HCT116 (cell line): Measurements from ENCODE around the gene ESR1. TPM values are rescaled to one million over a fixed set of nuclear protein-coding genes. Genes with fewer than 3 reads are reported as not detected.

Source experiments
- ATAC-seq: fragments of 200-7000 bp; cut with Tn5 transposase; 2 replicates; pipeline ENCODE4 v1.9.1; 2020; ENCODE audit warnings: mild to moderate bottlenecking, moderate library complexity
- BruUV-seq: library from RNA; stranded (reverse); fragments of 400-500 nt; replicated peaks from 2 replicates; lab custom pipeline; 2021; lab: Mats Ljungman, UMichigan
- CTCF ChIA-PET: fragments of 300-600 bp; sonication (Branson Sonifier 250); formaldehyde crosslinking; loops from one replicate; lab custom pipeline; 2021; ENCODE audit warnings: antibody characterized with exemption; lab: Charles Lee
- POLR2A ChIA-PET: fragments of 300-600, 350-600 bp; sonication (Branson Sonifier 250); formaldehyde crosslinking; loops from one replicate; lab custom pipeline; 2021; ENCODE audit warnings: antibody characterized with exemption; lab: Charles Lee
- RAD21 ChIA-PET, 2 experiments: fragments of 300-600 bp; sonication (Branson Sonifier 250); formaldehyde crosslinking; loops; one replicate each; lab custom pipeline; 2023; ENCODE audit warnings: low total read pairs in 2 of 2; ENCODE audit not compliant: uncharacterized antibody in 2 of 2, unreplicated experiment in 2 of 2, low non-redundant PET in 1 of 2; lab: Charles Lee
- DNase-seq: peaks from one replicate; pipeline ENCODE4 v3.0.0-alpha.2; 2010; ENCODE audit warnings: low read depth, low spot score
- H2AFZ ChIP-seq: fragments of 200-600 bp; shearing (Covaris generic), sonication (generic); 2 replicates; pipeline ENCODE4 v1.6.1; 2017; ENCODE audit warnings: low read depth, mixed run types, mixed read lengths, antibody characterized with exemption, low read length; ENCODE audit not compliant: poor library complexity, severe bottlenecking
- H3K27ac ChIP-seq: 2 replicates; pipeline ENCODE4 v1.5.1; 2012; ENCODE audit warnings: low read depth, low read length
- H3K27me3 ChIP-seq: fragments of 200-600 bp; sonication (generic); 2 replicates; pipeline ENCODE4 v1.6.1; 2016; ENCODE audit warnings: mixed run types, low read length, mixed read lengths; ENCODE audit not compliant: insufficient read depth
- H3K36me3 ChIP-seq, 2 experiments: fragments of 200-500 bp in 1 of 2; fragments of 200-600 bp in 1 of 2; sonication (Bioruptor generic) in 1 of 2; sonication (generic) in 1 of 2; 2 replicates each; pipeline versions ENCODE4 v1.5.1 to v1.6.1; 2014 to 2016; ENCODE audit warnings: low read length in 2 of 2, inconsistent platforms in 1 of 2, mixed read lengths in 1 of 2, mixed run types in 1 of 2; ENCODE audit not compliant: insufficient read depth in 2 of 2, control insufficient read depth in 1 of 2
- H3K4me1 ChIP-seq, 2 experiments: fragments of 200-600 bp in 1 of 2; sonication (generic) in 1 of 2; 2 replicates each; pipeline versions ENCODE4 v1.5.1 to v1.6.1; 2012 to 2017; ENCODE audit warnings: low read length in 2 of 2, inconsistent platforms in 1 of 2, mild to moderate bottlenecking in 1 of 2, mixed read lengths in 1 of 2, mixed run types in 1 of 2, moderate library complexity in 1 of 2; ENCODE audit not compliant: insufficient read depth in 2 of 2, control insufficient read depth in 1 of 2
- H3K4me2 ChIP-seq: fragments of 200-600 bp; sonication (generic); 2 replicates; pipeline ENCODE4 v1.6.1; 2017; ENCODE audit warnings: mixed run types, low read length, mixed read lengths
- H3K4me3 ChIP-seq, 2 experiments: fragments of 200-600 bp in 1 of 2; sonication (generic) in 1 of 2; replicated peaks in 1 of 2; 2 replicates each; pipeline ENCODE4 v1.5.1; 2011 to 2016; ENCODE audit warnings: low read length in 2 of 2, control low read depth in 1 of 2, low read depth in 1 of 2, mild to moderate bottlenecking in 1 of 2, mixed read lengths in 1 of 2, mixed run types in 1 of 2
- H3K79me2 ChIP-seq: fragments of 200-600 bp; sonication (generic); 2 replicates; pipeline ENCODE4 v1.6.1; 2017; ENCODE audit warnings: mild to moderate bottlenecking, mixed run types, low read length, moderate library complexity, mixed read lengths; ENCODE audit not compliant: insufficient read depth
- H3K9ac ChIP-seq: fragments of 200-600 bp; sonication (generic); 2 replicates; pipeline ENCODE4 v1.6.1; 2016; ENCODE audit warnings: low read length, mixed read lengths
- H3K9me2 ChIP-seq: fragments of 200-600 bp; sonication (generic), shearing (Covaris generic); 2 replicates; pipeline ENCODE4 v1.6.1; 2017; ENCODE audit warnings: mixed run types, mild to moderate bottlenecking, moderate library complexity; ENCODE audit not compliant: insufficient read depth
- H3K9me3 ChIP-seq, 2 experiments: fragments of 200-500 bp in 1 of 2; fragments of 200-600 bp in 1 of 2; sonication (Bioruptor generic) in 1 of 2; sonication (generic) in 1 of 2; 2 replicates each; pipeline ENCODE4 v1.6.1; 2014 to 2017; ENCODE audit warnings: low read length in 2 of 2, mixed read lengths in 2 of 2, inconsistent platforms in 1 of 2, low read depth in 1 of 2, mild to moderate bottlenecking in 1 of 2, mixed run types in 1 of 2, moderate library complexity in 1 of 2; ENCODE audit not compliant: control insufficient read depth in 1 of 2, insufficient read depth in 1 of 2
- H4K20me1 ChIP-seq: fragments of 200-600 bp; sonication (generic), shearing (Covaris generic); 2 replicates; pipeline ENCODE4 v1.6.1; 2017; ENCODE audit warnings: mixed run types, mild to moderate bottlenecking, moderate library complexity; ENCODE audit not compliant: insufficient read depth
- CBX3 ChIP-seq: IDR thresholded peaks from 2 replicates; pipeline ENCODE4 v1.6.1; 2012; ENCODE audit warnings: low read depth
- EZH2 ChIP-seq: fragments of 200-600 bp; sonication (generic); IDR thresholded peaks from 2 replicates; pipeline ENCODE4 v1.6.1; 2017; ENCODE audit warnings: antibody characterized with exemption, mixed run types
- EZH2phosphoT487 ChIP-seq: fragments of 200-600 bp; IDR thresholded peaks from 2 replicates; pipeline ENCODE4 v1.6.1; 2018; ENCODE audit warnings: antibody characterized with exemption, borderline replicate concordance
- POLR2AphosphoS5 ChIP-seq: IDR thresholded peaks from 2 replicates; pipeline ENCODE4 v1.6.1; 2011; ENCODE audit warnings: mild to moderate bottlenecking, low read depth, low read length, moderate library complexity
- SIN3A ChIP-seq: IDR thresholded peaks from 2 replicates; pipeline ENCODE4 v1.6.1; 2012; ENCODE audit warnings: low read depth
- YY1 ChIP-seq: IDR thresholded peaks from 2 replicates; pipeline ENCODE4 v1.6.1; 2011; ENCODE audit warnings: low read length, low read depth, moderate library complexity, mild to moderate bottlenecking; ENCODE audit not compliant: insufficient replicate concordance; ENCODE audit errors: extremely low read depth
- ZFX ChIP-seq: fragments of 450-650 bp; IDR thresholded peaks from 2 replicates; pipeline ENCODE4 v1.6.1; 2017
- intact Hi-C: fragments of 100-400 bp; cut with micrococcal nuclease; formaldehyde crosslinking; loops from 2 replicates; pipeline ENCODE4 v1.10.0; 2022
- total RNA-seq: library from RNA; stranded (reverse); gene quantifications from one replicate; pipeline ENCODE4 v1.2.1, GENCODE V29; 2021; ENCODE audit not compliant: unreplicated experiment
- TF ChIP-seq, protein P1 (sequence below): IDR thresholded peaks from 2 replicates; pipeline ENCODE4 v1.6.1; 2011; ENCODE audit warnings: mild to moderate bottlenecking, low read length, moderate library complexity; ENCODE audit not compliant: insufficient replicate concordance; ENCODE audit errors: extremely low read depth

ESR1 gene
- total RNA-seq, 1 experiment from 2014 or later: 0.17 TPM

- no peak overlapping the region for H3K4me2 ChIP-seq
- no peaks in the 10 kb centered on the region for H3K36me3 ChIP-seq
- no peaks in the 10 kb centered on the region for H4K20me1 ChIP-seq
- no peak overlapping the region for H2AFZ ChIP-seq
- H3K27ac ChIP-seq: no peak overlapping the region
- no TSS peak for BruUV-seq
- ATAC-seq (no peak), DNase-seq (no peak)
- ChIA-PET RAD21 (no interaction called here), CTCF (no interaction called here), POLR2A (no interaction called here)
- TF ChIP-seq CBX3: no peak
- TF ChIP-seq, protein P1, sequence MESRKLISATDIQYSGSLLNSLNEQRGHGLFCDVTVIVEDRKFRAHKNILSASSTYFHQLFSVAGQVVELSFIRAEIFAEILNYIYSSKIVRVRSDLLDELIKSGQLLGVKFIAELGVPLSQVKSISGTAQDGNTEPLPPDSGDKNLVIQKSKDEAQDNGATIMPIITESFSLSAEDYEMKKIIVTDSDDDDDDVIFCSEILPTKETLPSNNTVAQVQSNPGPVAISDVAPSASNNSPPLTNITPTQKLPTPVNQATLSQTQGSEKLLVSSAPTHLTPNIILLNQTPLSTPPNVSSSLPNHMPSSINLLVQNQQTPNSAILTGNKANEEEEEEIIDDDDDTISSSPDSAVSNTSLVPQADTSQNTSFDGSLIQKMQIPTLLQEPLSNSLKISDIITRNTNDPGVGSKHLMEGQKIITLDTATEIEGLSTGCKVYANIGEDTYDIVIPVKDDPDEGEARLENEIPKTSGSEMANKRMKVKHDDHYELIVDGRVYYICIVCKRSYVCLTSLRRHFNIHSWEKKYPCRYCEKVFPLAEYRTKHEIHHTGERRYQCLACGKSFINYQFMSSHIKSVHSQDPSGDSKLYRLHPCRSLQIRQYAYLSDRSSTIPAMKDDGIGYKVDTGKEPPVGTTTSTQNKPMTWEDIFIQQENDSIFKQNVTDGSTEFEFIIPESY: no peak
- no peak for TF ChIP-seq EZH2phosphoT487
- no peak for TF ChIP-seq SIN3A
- TF ChIP-seq ZFX: no peak
- no peak for TF ChIP-seq YY1
- no peak for TF ChIP-seq POLR2AphosphoS5
- no peak for TF ChIP-seq EZH2
- no peaks in the 10 kb centered on the region for H3K9me3 ChIP-seq
- H3K79me2 ChIP-seq: no peaks in the 10 kb centered on the region
- no peaks in the 10 kb centered on the region for H3K4me1 ChIP-seq
- intact Hi-C loops: no loop called here
- H3K27me3 ChIP-seq: no peaks in the 10 kb centered on the region
- H3K9ac ChIP-seq: no peak overlapping the region
- no peak overlapping the region for H3K4me3 ChIP-seq
- no peaks in the 10 kb centered on the region for H3K9me2 ChIP-seq
Measured at GRCh38 chr6:152170313-152170701, 362.8 kb downstream of the ESR1 start.
